Measurements from ENCODE around the gene NAA16. TPM values are rescaled to one million over a fixed set of nuclear protein-coding genes. Genes with fewer than 3 reads are reported as not detected.
"Not testable (repeated sequence)": the region's sequence is repeated elsewhere in the genome, so short reads cannot be mapped to it uniquely, and the experiment has no call there.

NAA16 gene
- total RNA-seq, 1 experiment from 2014 or later = 12.0 TPM

DNA sequence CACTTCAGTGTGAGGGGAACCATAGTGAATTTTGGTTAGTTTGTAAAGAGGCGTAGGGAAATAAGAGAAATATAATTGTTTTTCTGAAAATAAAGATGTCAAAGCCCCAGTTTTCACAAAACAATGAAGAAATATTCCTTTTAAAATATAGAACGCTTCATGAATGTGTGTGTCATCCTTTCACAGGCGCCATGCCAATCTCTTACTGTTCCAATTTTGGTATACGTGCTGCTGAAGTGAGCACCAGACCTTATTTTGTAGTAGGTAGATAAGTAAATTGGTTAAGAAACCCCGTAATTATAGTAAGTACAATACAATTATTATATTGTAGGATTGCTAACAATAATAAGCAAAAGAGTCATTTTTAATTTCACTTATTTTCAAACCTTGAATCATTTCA, 43.3 kb downstream of the NAA16 start:
- DNase-seq (ENCODE audit: low read depth) = no peak

DNA sequence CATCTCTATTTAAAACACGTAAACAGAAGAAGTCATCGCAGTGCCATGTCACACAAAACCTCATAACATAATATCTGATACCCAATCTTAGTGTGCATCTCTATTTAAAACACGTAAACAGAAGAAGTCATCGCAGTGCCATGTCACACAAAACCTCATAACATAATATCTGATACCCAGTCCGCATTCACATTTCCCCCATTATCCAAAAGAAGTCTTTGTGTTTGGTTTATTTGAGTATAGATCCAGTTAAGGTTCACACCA, 45.2 kb downstream of the NAA16 start:
- DNase-seq (ENCODE audit: low read depth) = not testable (repeated sequence)

DNA sequence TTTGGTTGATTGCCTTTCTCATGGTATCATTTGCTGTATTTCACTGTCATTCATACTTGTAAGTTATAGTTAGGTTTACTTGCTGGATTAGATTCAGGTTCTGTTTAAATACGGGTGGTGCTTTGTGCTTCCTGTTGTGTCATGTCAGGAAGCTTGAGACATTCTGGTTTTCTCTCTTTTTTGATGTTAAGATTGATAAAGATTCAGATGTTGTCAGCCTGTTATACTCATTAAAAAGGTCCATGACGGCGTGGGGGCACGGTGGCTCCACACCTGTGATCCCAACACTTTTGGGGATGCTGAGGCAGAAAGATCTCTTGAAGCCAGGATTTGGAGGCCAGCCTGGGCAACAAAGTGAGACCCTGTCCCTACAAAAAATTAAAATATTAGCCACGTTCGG, 45.7 kb downstream of the NAA16 start:
- DNase-seq (ENCODE audit: low read depth) = no peak

DNA sequence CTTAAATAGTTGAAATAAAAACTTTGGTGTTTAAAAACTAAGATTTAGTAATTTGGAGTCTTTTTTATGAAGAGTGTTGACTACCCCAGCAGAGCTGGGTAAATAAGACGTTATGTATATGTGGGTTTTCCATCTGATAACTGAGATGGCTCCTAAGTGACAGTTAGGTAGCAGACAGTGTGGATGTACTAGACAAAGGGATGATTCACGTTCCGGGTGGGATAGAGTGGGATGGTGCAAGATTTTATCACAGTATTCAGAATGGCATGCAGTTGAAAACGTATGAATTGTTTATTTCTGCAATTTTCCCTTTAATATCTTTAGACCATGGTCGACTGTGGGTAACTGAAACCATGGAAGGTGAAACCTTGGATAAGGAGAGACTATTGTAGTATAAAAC, 50.4 kb downstream of the NAA16 start:
- DNase-seq (ENCODE audit: low read depth) = no peak

DNA sequence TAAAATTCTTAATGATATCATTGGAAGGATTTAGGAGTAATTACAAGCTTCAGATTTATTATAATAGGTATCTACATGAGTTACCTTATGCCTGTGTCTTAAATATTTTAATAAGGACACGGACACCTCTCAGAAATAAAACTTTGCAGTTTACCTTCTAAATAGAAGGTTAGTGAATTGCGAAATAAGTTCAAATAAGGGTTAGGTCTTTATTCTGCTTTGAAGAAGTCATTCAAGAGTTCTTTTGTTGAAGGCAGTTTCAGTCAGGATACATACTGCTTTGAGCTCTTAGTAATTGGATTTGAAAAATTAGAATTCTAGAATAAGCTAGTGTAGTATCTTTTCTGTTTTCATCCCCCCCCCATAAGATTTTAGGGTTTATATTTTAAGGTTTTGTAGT, 53.0 kb downstream of the NAA16 start:
- no peak for DNase-seq (ENCODE audit: low read depth)

DNA sequence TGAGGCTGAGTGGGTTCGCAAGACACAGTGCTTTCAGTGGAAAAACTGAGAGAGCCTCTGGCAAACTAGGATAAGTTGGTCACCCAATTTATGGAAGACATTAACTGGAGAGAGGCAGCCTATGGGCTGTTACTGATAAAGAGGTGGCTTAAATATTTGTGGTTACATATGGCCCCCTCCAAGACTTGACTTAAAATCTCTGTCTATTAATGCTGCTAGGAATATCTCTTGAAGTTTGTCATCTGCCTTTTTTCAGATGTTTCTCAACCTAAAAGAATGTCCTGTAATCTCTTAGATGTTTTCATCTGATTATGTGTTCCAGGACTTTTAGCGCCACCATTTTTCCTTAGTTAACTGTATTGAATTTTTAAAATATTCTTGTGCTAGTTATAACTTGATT, 54.6 kb downstream of the NAA16 start:
- DNase-seq (ENCODE audit: low read depth) = no peak

DNA sequence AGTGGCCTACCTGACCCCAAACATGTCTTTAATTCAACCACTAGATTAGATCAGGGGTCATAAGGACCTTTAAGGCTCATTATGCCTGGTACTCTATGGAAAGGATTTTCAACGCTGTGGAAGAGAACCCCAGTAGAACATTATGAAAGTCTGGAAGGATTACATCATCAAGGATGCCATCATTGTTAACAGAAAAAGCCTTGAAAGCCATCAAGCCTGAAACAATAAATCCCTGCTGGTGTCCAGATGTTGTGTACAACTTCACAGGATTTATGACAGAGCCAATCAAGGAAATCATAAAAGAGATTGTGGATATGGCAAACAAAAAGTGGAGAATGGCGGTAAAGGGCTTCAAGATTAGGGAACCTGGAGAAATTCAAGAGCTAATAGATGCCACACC, 59.7 kb downstream of the NAA16 start:
- DNase-seq (ENCODE audit: low read depth) = no peak

DNA sequence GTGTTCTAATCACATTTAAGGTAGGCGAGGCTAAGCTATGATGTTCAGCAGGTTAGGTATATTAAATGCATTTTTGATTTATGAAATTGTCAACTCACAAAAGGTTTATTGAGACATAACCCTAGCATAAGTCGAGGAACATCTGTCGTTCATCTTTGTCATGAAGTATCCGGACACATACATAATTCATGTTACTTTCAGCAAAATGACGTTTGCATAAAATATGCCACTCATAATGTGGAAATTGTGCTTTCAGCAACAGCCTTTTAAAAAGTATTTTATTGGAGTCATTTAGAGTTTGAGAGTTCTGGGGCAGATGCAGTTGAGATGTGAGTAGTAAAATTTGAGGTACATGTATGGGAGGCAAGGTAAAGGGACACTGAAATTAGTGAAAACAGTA, 66.4 kb downstream of the NAA16 start:
- DNase-seq (ENCODE audit: low read depth) = no peak

DNA sequence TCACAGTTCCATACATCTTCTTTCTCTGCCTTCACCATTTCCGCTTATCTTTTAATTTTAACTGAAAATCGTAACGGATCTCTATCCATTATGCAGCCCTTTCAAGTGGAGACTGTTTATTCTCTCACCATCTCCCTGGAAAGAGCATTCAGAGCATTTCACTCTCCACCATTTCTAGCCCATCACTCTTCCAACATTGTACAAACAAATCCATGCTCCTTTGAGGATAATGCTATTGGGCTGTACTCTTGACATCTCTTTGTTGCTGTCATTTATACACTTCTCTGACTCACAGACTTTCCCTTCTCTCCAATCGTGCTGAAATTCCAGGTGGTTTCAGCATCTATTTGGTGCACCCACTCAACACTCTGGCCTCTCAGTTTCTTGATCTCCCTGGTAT, 71.4 kb downstream of the NAA16 start:
- no peak for DNase-seq (ENCODE audit: low read depth)

DNA sequence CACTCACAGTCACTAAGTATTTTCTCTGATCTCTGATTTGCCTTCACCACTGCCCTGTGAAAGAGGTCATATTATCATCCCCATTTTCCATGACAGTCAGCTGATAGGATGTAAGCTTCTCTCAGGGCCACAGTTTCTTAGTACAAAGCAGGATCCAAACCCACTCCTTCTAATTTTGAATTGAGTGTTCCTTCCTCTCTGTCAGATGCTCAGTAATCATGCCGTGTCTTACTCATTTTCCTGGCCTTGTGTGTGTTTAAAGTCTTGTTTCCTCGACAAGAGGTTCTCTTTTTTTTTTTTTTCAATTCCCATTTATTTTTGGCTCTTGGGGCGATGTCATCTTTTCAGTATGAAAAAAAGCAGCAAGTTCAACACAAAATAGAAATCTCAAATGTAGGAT, 72.3 kb downstream of the NAA16 start:
- DNase-seq (ENCODE audit: low read depth) = no peak

DNA sequence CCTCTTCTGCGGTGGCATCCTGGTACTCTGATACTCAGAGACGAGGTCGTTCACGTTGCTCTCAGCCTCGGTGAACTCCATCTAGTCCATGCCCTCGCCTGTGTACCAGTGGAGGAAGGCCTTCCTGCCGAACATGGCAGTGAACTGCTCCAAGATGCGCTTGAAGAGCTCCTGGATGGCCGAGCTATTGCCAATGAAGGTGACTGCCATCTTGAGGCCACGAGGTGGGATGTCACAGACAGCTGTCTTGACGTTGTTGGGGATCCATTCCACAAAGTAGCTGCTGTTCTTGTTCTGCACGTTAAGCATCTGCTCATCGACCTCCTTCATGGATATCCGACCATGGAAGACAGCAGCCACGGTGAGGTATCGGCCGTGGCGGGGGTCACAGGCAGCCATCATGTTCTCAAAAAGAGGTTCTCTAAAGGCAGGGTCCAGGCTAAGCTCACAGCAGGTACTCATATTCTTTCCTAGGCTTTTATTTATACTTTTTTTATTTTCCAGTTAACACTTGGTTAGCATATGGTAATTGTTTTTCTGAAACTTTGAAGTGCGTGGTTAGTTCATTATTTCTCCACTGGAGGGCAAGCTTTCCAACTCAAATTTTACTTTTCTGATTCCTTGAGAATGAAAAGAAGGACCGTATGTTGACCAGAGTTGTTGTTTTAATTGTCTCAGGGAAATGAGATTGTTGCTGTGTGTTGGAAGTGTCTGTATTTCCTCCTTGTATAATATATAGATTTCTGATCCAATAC, 73.9 kb downstream of the NAA16 start:
- DNase-seq (ENCODE audit: low read depth) = no peak

DNA sequence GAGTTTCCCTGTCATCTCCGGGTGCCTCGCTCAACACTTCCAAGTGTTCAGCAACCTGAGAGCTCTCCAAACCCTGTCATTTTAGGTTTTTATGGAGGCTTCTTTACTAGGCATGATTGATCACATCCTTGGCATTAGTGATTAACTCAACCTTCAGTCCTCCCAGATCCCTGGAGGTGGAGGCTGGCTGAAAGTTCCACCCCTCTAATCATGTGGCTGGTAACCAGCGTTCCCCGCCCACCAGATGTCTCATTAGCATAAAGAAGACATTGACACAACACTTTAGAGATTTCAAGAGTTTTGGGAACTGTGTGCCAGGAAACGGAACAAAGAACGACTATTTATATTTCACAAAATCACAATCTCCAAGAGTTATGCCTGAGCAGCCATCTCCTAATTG, 75.1 kb downstream of the NAA16 start:
- DNase-seq (ENCODE audit: low read depth) = no peak

DNA sequence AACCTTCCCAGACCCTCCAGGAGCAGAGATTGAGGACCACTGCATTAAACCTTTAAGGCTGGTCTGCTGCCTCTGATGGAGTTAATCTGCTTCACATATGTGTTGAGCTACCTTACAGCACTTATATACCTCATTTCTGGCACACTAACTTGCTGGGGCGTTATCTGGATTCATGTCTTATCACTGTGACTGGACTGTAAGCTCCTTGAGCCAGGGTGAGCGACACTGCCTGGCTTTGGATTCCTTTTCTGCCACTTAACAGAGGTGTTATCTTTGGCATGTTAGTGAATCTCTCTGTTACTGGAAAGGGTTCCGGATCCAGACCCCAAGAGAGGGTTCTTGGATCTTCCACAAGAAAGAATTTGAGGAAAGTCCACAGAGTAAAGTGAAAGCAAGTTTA, 76.5 kb downstream of the NAA16 start:
- DNase-seq (ENCODE audit: low read depth) = no peak

DNA sequence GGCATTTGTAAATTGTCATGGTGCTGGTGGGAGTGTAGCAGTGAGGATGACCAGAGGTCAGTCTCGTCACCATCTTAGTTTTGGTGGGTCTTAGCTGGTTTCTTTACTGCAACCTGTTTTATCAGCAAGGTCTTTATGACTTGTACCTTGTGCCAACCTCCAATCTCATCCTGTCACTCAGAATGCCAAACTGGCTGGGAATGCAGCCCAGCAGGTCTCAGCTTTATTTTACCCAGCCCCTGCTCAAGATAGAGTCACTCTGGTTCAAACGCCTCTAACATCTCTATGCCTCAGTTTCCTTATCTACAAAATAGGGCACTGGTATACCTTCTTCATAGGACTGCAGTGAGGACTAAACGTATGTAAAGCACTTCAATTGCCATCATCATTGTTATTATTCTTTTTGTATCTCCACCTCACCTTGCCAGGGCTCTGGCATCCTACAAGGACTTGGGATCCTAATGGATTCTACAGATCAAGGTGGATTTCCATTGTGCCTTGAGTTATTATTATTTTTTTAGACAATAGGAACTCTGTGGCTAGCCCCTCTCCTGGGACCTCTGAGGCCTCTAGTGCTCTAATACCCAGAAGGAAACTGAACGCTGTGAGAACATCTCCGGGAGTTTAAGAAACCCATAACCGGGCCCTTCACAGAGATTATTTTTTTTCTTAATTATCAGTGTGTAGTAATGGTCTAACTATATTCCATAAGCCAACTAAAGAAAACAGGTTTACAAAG, 77.2 kb downstream of the NAA16 start:
- DNase-seq (ENCODE audit: low read depth) = no peak

DNA sequence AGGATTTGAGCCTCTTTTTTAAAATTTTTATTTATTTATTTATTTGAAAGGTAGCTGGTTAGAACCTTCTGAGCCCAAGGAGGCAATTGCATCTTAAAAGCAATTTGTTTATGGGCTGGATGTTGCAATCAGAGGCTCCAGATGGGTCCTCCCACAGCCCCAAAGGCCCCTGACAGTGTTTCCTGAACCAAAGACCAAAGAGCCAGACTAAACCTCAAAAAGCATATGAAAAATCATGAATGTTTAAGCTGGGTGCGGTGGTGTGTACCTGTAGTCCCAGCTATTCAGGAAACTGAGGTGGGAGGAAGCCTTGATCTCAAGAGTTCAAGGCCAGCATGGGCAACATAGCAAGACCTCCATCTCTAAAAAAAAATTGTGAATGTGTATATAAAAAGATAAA, 78.5 kb downstream of the NAA16 start:
- DNase-seq (ENCODE audit: low read depth) = no peak

DNA sequence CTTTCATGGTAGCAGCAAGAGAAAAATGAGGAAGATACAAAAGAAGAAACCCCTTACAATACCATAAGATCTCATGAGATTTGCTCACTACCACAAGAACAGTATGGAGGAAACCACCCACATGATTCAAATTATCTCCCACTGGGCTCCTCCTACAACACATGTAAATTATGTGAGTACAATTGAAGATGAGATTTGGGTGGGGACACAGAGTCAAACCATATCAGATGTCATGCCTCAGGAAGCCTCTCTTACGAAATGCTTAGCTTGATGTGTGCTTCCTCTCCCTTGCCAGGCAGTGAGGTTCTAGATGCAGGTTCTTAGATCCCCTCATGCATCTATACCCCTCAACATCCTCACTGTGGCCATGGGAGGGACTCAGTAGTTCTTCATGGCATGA, 83.1 kb downstream of the NAA16 start:
- DNase-seq (ENCODE audit: low read depth) = no peak

DNA sequence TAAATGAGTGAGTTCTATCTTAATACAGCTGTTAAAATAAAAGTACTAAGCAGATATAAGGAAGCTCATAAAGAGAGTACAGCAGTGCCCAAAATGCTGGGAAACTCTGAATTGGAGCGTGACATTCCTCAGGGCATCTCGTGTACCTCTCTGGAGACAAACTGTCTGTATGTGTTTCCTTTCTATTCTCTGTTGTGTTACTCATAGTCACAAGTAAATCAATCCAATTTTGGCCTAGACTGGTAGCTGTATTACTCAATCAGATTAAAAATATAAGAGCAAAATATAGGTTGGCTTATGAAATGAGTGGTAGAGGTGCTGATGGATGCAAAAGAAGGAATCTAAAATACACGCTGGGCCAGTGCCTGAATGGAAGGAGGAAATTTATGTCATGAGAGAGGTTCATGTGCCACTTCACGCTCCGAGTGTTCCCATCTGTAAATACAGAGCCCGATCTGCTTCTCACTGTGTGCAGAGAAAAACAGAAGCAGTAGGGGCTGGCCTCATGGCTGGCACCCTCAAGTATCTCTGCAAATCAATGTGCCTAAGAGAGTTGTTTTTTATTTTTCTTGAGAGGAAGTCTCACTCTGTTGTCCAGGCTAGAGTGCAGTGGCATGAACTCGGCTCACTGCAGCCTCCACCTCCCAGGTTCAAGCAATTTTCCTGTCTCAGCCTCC, 87.6 kb downstream of the NAA16 start:
- DNase-seq (ENCODE audit: low read depth) = no peak

DNA sequence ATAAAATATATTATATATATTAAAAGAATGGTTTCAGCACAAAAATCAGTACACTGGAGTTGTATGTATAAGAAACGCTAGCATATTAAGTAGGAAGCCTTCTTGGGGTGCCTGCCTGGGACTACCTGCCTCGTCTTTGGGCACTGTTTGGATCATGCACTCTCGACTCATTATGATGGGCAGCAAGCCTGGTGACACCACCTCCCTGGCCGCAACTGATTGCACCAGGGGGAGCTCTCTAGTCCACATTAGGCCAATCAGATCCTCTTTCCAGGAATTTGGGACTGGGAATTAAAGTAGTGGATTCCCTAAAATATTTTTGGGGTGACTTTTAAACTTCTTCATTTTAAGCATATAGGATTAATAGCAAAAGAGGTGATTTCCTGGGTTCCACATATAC, 90.3 kb downstream of the NAA16 start:
- DNase-seq (ENCODE audit: low read depth) = no peak

DNA sequence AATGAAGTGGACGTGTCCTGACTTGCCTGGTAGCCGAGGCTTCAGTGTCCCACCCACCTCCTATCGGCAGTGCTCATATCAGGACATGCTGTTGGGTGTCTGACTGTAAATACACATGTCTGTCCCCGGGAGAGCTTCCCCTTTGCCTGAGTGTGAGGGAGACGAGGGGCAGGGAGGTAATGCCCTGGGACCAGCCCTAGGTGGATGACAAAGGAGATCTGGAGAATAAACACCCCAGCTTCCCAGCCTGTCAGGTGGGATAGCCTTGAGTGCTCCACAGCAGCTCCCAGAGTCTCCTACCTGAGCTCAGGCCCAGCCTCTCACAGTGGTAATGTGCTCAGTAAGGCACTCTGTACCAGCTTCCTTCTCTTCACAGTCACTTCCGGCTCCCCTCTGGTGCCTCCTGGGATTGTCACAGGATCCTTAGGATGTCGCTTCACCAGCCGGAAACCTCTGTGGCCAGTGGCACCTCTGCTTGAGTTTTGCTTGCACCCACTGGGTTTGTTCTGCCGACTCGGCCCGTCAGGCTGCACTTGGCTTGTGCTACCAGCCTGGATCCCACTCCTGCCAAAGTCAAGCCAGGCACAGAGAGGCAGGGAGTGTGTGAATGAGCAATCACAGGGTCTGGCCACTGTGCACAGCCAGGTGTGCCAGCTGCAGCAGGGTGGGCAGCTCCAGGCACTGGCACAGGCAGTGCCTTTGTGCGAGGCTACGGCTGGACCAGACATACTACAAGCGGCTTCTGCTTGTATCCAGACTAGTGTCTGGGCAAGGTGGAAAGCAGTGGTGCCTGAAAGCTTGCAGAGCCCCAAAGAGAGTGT, 91.8 kb downstream of the NAA16 start:
- no peak for DNase-seq (ENCODE audit: low read depth)

DNA sequence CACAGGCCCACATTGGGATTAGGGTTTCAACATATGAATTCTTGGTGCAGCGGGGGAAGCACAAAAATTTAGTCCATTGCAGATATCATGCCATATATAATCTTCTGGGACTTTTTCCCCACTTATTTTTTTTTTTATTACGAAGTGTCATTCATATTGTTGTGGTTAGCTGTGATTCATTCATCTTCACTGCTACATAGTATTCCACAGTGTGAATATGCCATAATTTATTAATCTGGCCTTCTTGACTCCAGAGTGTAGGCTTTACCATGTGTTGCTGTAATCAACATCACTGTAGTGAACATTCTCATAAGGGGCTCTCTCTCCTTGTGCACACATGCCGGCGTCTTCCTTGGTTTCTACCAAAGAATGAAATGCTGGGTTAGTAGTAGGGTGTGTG, 92.9 kb downstream of the NAA16 start:
- no peak for DNase-seq (ENCODE audit: low read depth)

DNA sequence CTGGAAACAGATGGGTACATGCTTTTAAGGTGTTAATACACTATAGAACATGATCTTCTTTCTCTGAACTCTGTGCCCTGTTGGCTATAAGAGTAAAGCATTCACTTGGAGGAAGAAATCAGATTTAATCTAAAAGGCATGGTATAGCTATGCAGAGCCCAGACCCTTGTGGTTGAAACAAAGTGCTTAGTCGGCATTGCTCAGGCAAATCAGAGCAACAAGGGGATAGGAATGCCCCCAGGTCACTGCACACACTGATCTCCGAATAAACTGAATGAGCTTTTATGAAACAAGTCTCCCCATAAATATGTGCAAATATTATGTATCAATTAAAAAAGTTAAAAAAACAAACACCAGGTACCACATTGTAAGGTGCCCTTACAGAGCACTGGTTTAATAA, 94.3 kb downstream of the NAA16 start:
- no peak for DNase-seq (ENCODE audit: low read depth)

DNA sequence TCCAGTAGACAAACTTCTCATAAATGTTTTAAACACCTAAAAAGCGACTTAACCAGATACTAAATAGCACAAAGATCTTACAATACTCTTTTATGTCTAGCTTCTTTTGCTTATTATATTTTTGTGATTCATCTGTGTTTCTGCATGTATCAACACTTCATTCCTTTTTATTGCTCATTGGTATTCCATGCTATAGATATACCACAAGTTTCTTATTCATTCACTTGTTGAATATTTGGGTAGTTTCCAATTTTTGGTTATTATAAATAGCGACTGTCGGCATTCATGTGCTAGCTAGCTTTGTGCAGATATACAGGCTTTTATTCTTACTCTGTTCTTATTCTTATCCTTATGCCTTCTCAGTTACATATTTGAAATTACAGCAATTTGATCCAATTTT, 96.3 kb downstream of the NAA16 start:
- no peak for DNase-seq (ENCODE audit: low read depth)

DNA sequence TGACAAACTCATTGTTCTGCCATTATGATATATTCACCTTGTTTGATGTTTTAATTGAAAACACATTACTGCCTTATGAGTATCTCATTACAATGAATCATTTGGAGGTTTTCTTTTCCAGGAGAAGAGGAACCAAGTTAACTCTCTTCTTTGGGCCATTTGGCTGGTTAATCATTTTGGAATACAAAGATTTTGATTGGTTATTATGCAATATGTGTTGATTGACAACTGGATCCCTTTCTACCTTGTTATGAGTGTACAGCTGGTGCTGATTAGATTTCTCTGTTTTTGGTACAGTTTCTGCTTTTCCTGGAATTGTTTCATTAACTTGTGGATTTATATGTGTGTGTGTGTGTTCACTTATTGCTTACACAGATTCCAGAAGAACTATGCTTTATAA, 97.1 kb downstream of the NAA16 start:
- no peak for DNase-seq (ENCODE audit: low read depth)

All from RPMI7951 (cell line).